Middle frontal gyrus (tissue), 1 donor: ENCODE measurements around the gene AREL1.

Experiments used
- DNase-seq: peaks from one replicate; pipeline ENCODE4 v3.0.0-alpha.2; 2015; ENCODE audit warnings: low spot score; ENCODE audit errors: extremely low spot score

AREL1 gene

DNA sequence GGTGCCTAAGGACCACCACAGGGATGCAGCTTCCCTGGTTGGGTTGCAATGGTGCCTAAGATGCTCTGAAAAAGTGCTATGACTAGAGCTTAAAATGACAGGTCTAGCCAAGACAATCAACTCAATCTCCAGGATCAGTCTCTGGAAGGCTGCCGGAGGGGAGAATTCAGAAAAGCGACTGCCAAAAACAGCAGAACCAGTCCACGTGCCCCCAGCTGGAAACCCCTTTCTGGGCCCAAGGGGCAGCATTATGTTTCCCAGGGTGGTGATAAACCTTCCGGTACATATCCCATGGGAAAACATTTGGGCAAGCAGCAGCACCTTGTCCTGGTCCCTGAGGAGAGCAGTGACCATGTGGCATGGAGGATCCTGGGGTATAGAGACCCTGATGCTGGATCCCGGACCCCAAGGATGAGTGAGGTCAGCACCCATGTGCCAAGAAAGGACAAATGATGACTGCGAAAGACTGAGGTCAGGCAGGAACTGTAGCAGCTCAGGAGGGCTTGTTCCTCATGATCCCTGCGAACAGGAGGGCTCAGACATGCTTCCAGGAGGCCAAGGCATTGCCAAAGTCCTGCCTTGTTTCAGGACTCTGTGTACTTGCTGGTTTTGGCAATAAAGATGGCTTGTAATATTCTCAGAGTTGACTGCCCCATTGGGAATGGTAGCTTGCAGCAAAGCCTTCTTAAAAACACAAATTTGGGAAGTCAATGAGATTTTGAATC is 51.0 kb downstream of the AREL1 start:
- no peak for DNase-seq

DNA sequence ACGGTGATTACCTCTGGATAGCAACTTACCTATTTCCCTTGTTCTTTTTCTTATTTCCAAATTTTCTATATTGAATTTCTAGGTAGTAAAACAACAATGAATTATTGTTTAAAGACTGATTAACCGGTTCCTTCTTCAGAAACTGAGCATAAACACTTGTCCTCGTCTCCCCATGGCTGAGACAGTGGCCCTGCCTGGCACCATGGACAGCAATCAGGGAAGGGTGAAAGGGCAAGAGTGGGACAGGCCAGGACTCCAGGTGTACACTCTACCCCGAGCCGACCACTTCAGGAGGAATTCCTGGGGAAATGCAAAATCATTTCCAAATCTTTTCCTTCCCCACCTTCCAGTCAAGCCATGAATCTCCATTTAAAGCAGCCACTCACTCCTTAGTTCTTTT is 52.0 kb downstream of the AREL1 start:
- no peak for DNase-seq

DNA sequence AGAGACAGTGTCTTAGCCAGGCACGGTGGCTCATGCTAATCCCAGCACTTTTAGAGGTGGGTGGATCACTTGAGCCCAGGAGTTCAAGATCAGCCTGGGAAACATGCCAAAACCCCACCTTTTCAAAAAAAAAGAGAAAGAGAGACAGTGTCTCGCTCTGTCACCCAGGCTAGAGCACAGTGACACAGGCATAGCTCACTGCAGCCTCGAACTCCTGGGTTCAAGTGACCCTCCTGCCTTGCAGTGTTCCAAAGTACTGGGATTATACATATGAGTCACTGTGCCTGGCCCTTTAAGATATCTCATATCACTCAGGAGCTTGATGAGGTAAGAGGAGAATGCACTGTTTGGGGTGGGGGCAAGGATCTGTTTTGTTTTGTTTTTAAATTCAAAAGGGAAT is 52.7 kb downstream of the AREL1 start:
- no peak for DNase-seq

DNA sequence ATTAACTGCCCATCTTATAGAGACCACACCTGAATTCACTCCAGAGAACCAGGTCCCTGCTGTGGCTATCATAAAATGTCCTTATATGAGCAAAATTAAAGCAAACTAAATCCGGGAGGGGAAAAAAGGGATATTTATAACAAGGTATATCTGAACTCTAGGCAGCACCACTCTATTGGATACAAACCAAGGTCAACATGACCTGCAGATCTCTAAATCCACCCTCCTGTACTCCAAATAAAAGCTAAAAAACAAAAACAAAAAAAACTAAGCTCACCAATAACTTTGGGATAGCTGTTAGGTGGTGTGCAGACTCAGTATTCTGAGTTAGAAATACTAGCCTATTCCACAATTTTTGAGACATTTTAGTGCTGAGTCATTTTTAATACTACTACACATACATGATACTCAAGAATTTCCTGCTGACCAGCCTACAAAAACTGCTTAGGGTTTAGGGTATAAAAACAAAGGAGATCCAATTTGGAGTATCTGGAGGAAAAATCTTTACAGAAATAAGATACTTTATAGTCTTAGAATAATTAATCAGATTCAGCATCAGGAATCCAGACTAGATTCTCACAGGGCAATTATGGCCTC is 54.2 kb downstream of the AREL1 start:
- no peak for DNase-seq

DNA sequence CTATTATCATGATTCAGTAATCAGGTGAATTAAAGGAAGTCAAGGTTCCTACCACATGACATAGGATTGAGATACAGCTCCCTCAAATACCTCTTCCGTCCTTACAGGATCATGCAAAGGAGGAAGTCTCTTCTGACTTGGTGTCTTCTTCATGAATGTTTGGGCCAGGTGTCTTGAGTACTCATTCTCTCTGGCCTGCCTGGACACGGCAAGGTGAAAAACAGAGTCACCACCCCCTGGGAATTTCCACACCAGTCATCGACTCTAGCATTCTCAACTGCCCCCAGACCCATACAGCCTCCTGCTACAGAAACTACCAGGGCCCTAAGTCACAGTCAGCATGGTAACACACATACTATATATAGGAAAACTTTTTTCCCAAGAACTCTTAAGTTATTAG is 55.9 kb downstream of the AREL1 start:
- no peak for DNase-seq

DNA sequence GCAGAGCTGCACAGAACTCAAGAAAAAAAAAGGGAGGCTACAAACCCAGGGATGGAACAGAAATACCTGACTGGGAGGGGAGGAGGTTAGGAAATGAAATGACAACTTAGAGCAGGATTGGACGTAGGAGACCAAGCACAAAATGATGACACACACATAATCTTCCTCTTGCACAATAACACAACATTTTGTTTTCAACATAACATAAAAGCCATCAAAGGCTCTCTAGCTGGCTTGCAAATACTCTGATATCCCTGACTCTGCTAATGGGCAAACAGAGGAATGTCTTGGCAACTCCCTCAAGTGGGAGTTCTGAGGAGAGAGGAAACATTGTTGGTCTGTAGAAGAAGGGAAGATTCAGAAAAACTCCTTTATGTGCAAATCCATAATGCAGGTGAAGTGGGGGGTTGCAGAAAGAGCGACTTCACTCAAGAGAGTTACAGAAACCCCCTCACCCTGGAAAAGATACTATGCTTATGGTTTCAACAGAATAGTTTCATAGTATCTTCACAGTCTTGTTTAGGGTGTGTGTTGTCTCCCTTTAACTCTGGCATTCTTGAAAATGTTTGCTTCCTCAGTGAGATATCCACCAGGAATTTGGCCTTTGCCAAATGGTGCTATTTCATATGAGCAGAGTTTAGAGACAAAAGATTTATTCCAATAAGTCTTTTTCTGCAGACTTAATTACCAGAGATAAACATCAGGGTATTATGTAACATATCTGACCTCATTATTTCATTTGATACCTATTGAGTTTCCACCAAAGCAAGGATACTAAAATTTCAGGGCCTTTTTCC is 57.1 kb downstream of the AREL1 start:
- DNase-seq: no peak

DNA sequence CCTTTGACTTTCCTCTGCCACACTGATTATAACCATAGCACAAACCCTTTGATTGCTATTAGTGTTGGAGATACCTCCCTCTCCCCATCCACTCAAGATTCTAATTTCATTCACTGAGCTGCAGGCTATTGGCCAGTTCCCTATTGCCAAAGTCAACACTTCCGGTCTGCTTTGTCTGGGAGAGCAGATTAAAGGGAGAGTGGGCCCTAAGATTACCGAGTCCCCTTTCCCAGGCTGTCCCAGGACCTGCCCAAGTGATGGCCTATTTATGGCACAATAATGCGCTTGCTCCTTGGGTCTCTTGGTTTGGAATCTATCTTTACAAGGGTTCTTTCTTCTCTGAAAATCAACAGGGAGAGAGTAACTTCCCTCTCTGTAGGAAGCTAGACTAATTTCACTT is 57.9 kb downstream of the AREL1 start:
- DNase-seq: no peak

DNA sequence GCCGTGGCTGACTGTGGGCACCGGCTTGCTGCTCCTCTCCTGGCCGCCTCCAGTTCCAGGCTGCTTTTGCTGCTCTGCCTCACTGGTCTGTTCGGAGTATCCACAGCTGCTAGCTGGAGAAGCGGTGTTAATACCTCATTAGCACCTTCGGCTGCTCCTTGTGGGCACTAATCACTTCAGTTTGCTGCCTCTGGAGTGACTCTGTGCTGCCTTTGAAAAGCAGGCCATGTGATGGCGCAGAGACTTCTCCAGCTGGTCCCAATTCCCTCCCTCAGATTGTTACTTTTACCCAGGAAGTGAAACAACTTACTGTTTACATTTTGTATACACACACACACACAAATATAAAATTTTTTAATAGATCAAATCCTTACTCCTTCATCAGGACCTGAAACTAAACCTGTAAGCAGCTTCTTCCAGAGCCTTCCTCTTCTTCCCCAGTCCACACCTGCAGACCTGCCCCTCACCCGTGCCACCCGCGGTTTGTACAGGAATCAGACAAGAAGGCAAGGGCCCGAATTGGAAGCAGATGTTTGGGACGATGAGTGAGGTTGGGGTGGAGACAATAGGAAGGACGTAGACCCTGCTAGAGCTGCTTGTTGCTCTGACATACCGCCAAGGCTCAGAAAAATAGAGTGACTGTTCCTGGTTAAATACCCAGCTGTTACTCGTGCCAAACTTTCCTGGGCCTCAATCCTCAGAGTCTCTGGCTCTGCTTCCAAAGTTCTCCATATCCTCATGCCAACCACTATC is 59.3 kb downstream of the AREL1 start:
- DNase-seq: no peak

DNA sequence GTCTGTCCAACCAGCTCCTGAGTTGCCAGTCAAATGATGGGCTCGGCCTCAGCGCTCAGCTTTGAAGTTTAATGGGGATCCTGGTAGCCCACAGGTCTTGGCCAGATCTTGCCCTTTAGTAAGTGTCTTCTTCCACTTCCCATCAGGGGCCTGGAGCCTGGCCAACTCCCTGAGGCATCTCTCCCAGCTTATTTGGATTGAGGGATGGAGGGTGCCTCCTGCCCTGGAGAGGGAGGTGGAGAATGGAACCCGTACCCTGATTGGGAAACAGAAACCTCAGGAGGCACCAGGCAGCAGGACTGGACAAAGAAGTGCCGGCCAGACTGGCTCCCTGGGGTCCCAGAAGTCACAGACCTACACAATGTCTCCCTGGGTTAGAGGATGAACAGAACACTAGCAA is 60.3 kb downstream of the AREL1 start:
- DNase-seq: no peak

DNA sequence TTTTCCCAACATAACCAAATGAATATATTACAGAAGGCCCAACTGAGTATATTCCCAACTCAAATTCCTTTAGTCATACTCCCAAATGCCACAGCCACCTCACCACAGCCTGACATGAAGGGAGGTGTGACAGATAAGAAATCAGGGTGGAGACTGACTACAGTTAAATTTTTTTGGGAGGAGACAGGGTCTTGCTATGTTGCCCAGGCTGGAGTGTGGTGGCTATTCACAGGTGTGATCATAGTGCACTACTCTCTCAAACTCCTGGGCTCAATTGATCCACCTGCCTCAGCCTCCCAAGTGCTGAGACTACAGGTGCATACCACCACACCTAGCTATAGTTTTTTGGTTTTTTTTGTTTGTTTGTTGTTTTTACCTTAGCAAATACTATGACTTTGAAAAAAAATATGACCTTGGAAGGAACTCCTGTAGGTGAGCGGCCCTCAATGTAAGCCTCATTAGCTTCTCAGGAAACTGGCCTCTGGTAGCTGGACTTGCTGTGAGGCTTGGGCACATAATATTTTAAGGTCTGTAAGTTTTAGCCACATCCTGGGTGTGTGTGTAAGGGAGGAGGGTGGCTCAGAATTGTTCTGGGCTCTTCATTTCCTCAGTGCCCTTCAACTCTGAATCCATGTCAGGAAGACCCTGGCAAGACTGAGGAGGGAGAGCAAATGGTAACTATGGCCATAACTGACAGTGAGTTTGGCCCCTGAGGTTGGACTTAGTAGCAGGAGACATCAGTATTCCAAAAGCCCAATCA is 61.8 kb downstream of the AREL1 start:
- no peak for DNase-seq

DNA sequence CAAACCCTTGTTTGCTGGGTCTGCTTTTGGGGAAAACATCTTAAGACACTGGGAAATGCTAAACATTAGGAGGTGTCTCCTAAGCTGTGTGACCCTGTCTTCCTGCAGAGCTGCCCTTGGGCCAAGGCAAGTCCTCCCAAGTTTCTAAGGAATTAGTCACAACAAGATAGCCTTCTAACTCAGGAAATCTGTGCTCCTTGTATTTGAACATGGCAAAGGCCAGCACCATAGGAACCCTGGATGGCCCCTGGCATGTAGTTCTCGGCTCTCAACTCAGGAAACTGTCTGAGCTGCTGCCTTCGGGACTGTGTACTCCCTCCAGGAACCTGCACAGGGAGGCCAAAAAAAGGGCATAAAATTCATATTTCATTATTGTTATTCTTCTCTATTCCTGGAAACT is 63.2 kb downstream of the AREL1 start:
- DNase-seq: no peak

DNA sequence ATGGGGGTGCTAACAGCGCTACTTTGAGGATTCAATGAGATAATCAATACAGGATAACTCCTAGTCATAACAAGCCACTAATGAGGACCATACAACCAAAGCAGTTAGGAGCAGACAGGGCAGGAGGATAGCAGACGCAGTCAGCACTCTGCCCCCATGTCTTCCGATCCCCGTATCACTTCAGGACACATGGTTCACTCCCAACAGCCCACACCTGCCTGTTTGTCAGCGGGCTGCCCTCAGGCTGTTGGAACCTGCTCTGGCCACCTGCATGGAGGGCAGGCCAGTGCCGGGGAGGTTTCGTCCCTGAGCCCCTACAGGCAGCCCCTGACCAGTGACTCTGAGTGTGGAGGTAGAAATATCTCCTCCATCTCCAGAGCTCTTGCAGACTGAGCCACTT is 63.7 kb downstream of the AREL1 start:
- no peak for DNase-seq

DNA sequence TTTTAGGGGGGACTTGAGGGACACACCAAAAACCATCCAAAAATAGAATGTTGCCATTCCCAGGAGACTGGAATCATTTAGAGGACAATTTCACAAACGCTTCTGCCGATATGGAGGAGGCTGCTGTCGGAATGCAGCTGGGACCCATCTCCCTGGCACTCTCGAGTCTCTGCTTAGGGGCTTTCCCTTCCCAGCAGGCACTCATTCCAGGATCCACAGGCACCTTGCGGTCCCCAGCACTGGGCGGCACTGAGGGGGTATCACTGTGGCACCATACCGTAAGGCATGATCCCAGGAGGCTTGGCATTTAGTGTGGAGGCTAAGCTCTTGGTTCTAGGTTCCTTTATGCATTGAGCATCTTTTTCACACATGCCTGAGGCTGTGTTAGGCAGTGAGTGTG is 64.3 kb downstream of the AREL1 start:
- no peak for DNase-seq

DNA sequence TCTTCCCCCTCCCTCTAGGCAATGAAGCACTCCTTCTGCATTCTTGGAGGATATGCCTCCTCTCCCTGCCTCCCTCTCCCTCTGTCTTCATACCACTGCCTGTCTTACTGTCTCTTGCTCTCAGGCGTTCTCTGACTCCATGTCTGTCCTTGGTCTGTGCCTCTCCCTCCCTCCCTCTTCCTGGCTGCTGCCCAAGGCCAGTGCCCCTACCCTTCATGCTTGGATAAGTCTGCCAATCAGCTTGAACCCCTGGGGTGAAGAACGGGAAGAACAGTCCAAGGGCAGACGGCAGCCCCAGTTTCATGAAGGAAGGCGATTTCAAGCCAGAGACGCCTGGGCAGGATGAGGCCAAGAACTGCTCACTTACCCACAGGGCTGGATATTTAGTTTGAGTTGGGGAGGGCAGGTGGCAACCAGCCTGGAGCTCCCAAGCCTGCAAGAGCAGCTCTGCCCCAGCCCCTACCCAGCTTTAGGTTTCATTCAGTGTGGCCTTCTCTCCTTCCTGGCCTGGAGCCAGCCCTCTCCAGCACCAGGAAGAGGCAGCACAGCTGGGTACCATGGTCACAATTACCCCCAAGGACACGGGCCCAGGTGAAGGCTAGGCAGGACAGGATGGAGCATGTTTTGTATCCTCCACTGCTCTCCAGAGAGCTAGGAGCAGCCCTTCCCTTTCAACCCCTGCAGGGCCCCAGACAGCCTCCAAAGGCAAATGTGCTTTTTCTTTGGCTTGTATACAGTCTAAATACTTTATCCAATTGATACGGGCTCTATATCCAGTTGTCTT is 65.0 kb downstream of the AREL1 start:
- DNase-seq: no peak

DNA sequence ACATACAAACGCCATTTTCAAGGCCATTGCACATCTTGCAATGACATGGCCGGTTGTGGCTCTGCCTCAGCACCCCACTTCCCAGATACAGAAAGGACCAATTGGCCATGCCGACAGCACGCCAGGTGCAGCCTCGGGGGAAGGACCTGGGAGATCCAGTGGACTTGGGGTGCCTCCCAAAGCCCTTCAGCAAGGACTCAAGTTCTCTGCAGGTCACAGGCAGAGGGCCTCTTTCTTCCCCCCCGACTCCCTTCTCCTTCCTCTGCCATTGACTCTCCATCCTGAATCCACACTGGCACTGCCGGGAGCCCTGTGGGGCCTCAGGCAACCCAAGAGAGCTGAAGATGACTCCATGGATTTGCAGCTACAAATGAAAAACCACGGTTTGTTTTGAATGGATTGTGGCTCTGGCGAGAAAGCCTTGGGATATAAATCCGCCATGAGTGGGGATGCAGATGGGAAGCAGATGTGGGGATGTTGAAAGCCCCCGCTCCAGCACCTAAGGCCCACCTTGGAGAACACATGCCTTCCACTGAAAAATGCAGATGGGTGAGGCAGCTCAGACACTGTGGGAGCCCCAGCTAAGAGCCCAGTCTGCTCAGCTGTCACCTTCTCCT is 65.7 kb downstream of the AREL1 start:
- no peak for DNase-seq

DNA sequence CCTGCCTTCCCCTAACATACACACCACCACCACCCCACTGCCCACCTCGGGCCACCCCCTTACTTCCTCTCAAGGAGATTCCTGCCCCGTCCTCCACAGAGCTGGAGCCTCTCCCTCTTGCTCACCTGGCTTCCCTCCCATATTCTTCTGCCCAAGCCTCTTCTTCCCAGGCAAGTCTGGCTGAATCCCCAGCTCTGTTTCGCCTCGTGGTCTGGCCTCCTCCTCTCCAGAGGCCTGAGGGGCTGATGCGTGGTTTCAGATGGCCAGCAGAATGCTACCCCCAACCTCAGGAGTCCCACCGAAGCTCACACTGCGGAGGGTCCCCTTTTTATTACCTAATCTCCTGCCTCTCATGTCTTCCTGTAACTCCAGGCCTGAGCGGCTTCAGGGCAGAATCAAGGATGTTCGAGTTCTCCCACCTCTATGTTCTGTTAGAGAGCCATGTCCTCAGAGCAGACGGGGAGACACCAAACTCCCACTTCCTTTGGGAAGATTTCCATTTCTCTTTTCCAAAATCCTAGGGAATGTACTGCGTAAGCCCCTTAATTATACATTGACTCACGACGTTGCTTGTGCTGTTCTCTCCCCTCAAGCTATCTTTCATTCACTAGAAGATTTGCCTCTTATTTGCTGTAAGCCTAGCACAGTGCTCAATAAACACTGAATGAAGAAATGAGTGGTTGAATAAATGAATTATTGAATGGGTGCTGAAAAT is 67.0 kb downstream of the AREL1 start:
- no peak for DNase-seq

DNA sequence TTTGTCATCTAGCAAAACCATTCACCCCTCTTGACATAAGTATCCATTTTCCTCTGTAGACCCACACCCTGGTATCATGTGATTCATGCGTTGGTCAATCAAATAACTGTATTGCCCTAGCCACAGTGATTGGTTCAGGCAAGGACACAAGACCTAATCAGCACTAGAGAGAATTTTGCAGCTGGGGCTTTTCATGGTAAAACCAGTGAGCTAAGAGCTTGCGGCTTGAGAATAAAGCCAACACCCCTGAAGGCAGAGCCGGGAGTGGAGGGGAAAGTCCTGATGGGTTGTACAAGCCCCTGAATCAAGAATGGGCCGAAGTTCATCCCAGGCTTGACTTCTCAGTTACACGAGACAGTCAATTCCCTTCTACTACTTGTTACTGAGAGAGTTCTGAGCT is 67.6 kb downstream of the AREL1 start:
- DNase-seq: no peak

DNA sequence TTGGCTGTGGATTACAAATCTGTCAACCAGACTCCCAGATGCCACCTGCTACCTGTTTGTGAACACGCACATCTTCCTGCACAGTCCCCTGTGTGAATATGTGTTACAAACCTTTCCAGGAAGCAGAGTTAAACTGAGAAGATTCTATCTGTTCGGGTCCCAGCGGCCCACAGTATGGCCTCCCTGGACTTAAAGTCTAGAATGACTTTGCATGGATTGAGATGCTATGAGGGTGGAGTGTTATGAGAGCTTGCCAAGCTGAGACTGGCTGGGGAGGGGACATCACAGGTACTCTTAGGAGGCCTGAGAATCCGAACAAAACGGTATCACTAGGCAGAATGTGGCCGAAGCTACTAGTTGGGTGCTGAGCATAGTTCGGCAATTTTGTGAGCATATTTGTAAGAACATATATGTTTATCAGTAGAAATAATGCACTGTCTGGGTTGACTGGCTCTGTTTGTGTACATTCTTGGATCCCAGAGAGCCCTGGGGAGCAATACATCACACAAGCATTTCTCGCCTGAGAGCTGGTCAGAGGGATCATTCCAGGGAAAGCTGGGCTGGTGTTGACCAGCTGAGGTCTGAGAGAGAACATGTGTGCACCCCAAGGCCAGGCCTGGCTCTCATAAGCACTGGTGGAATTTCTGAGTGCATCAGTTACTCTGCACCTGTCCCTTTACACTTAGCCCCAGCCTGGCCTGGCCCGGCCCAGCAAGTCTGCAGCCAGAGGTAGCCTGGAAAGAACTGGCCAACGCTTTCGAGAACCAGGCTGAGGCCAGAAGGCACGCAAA is 71.1 kb downstream of the AREL1 start:
- DNase-seq: no peak

DNA sequence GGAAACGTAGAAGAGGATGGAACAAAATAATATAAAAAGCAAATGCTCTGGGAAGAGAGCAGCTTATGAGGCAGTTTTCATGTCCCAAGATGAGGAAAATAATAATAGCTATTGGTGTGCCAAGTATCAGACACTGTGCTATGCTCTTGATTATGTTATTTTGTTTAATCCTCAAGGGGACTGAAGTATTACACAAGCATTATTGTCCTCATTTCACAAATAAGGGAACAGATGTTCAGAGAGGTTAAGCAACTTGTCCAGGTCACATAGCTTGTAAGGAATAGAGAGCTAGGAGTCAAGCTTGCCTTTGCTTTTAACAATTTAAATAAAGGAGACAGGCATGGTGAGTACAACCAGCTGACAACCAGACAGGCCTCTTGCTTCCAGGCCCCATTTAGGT is 73.9 kb downstream of the AREL1 start:
- no peak for DNase-seq
